Lower leg skin (tissue), 3 donors: Measurements from ENCODE around the gene PGF.

Experiments used
- POLR2A ChIP-seq, 2 donors: fragments of 450-650 bp; IDR thresholded peaks; one replicate each; pipeline ENCODE4 v1.6.1; 2016 to 2017; ENCODE audit warnings: antibody characterized with exemption in 2 of 2, mild to moderate bottlenecking in 1 of 2, moderate library complexity in 1 of 2
- TF ChIP-seq, protein P1 (sequence below), 3 donors: fragments of 450-650 bp; IDR thresholded peaks; one replicate each; pipeline ENCODE4 v1.5.1; 2016; ENCODE audit warnings: antibody characterized with exemption in 3 of 3, mild to moderate bottlenecking in 3 of 3, moderate library complexity in 2 of 3

DNA sequence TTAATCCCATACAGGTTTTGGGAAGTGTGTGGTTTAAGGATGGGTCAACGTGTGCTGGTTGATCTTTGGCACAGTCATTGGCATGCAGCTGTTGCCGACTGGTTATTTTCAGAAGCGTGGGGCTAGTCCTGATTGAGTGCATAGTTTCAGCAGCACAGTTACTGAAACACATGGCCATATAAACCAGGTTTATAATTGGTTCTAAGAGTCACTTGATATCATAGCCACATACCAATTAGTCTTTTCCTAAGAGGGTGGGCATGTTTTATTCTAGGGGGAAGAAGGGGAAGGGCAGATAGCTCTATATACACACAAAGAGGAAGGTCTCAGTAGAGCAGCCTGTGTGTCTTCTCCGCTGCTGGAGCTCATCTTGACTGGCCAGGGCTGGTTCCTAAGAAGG lies 21.4 kb downstream of the PGF start:
- TF ChIP-seq, protein P1, sequence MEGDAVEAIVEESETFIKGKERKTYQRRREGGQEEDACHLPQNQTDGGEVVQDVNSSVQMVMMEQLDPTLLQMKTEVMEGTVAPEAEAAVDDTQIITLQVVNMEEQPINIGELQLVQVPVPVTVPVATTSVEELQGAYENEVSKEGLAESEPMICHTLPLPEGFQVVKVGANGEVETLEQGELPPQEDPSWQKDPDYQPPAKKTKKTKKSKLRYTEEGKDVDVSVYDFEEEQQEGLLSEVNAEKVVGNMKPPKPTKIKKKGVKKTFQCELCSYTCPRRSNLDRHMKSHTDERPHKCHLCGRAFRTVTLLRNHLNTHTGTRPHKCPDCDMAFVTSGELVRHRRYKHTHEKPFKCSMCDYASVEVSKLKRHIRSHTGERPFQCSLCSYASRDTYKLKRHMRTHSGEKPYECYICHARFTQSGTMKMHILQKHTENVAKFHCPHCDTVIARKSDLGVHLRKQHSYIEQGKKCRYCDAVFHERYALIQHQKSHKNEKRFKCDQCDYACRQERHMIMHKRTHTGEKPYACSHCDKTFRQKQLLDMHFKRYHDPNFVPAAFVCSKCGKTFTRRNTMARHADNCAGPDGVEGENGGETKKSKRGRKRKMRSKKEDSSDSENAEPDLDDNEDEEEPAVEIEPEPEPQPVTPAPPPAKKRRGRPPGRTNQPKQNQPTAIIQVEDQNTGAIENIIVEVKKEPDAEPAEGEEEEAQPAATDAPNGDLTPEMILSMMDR (IDR thresholded peaks at IDR 0.05): no peak
- TF ChIP-seq POLR2A (IDR thresholded peaks at IDR 0.05): no peak
